Nephron (organoid): ENCODE data around the gene TACR2.
A peak's percentile ranks its signal among the peaks of the same experiment; 100 is the strongest.

Experiments used
- H3K27ac Mint-ChIP-seq, 3 experiments: 2 replicates each; pipeline ENCODE4 v1.8.0; 2020; ENCODE audit warnings: mixed read lengths in 3 of 3, mild to moderate bottlenecking in 2 of 3, moderate library complexity in 1 of 3
- H3K27me3 Mint-ChIP-seq: 2 replicates; pipeline ENCODE4 v1.8.0; 2021; ENCODE audit warnings: low read depth, mild to moderate bottlenecking, moderate library complexity, mixed read lengths
- H3K36me3 Mint-ChIP-seq: 2 replicates; pipeline ENCODE4 v1.8.0; 2020; ENCODE audit warnings: low read depth, mixed read lengths
- H3K4me1 Mint-ChIP-seq: 2 replicates; pipeline ENCODE4 v1.8.0; 2020; ENCODE audit warnings: mixed read lengths
- H3K4me3 Mint-ChIP-seq, 3 experiments: 2 replicates each; pipeline ENCODE4 v1.8.0; 2020; ENCODE audit warnings: mild to moderate bottlenecking in 3 of 3, mixed read lengths in 3 of 3, moderate library complexity in 2 of 3
- H3K9me3 Mint-ChIP-seq: 2 replicates; pipeline ENCODE4 v1.8.0; 2020; ENCODE audit warnings: mixed read lengths
- TF ChIP-seq, protein P1 (sequence below), 3 experiments: fragments of 200-600 bp; sonication (generic); IDR thresholded peaks; one replicate each; pipeline ENCODE4 v1.5.0; 2021; ENCODE audit warnings: antibody characterized with exemption in 3 of 3; ENCODE audit not compliant: unreplicated experiment in 3 of 3

TACR2 gene

GRCh38 chr10:69401416-69401815 is 15.3 kb downstream of the TACR2 start:
- Mint-ChIP-seq H3K9me3 (no peaks in the 10 kb centered on the region), H3K4me3 (no peak overlapping the region), H3K36me3 (peaks cover 32% of the 10 kb centered on the region), H3K27ac (no peak overlapping the region), H3K4me1 (peaks cover 38% of the 10 kb centered on the region), H3K27me3 (peaks cover 6% of the 10 kb centered on the region)
- TF ChIP-seq, protein P1, sequence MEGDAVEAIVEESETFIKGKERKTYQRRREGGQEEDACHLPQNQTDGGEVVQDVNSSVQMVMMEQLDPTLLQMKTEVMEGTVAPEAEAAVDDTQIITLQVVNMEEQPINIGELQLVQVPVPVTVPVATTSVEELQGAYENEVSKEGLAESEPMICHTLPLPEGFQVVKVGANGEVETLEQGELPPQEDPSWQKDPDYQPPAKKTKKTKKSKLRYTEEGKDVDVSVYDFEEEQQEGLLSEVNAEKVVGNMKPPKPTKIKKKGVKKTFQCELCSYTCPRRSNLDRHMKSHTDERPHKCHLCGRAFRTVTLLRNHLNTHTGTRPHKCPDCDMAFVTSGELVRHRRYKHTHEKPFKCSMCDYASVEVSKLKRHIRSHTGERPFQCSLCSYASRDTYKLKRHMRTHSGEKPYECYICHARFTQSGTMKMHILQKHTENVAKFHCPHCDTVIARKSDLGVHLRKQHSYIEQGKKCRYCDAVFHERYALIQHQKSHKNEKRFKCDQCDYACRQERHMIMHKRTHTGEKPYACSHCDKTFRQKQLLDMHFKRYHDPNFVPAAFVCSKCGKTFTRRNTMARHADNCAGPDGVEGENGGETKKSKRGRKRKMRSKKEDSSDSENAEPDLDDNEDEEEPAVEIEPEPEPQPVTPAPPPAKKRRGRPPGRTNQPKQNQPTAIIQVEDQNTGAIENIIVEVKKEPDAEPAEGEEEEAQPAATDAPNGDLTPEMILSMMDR (IDR thresholded peaks at IDR 0.05; ENCODE audit: unreplicated experiment in 3 of 3) = no peak

GRCh38 chr10:69400936-69401335 is 15.8 kb downstream of the TACR2 start:
- Mint-ChIP-seq H3K4me3 (no peak overlapping the region), H3K9me3 (no peaks in the 10 kb centered on the region), H3K36me3 (peaks cover 32% of the 10 kb centered on the region), H3K27ac (no peak overlapping the region), H3K27me3 (peaks cover 6% of the 10 kb centered on the region), H3K4me1 (peaks cover 33% of the 10 kb centered on the region)
- TF ChIP-seq, protein P1 (IDR thresholded peaks at IDR 0.05; ENCODE audit: unreplicated experiment in 3 of 3) = no peak

GRCh38 chr10:69398466-69398865 is 18.3 kb downstream of the TACR2 start:
- H3K4me1 Mint-ChIP-seq = peaks cover 23% of the 10 kb centered on the region
- TF ChIP-seq, protein P1 (IDR thresholded peaks at IDR 0.05; ENCODE audit: unreplicated experiment in 3 of 3) = no peak
- H3K27ac Mint-ChIP-seq = peak overlapping the region; percentile 90 to 95 (median 95)
- no peaks in the 10 kb centered on the region for H3K9me3 Mint-ChIP-seq
- peaks cover 39% of the 10 kb centered on the region for H3K36me3 Mint-ChIP-seq
- peaks cover 6% of the 10 kb centered on the region for H3K27me3 Mint-ChIP-seq
- peak overlapping the region in 1 of 3 experiments; percentile 29 for H3K4me3 Mint-ChIP-seq

GRCh38 chr10:69397972-69398371 is 18.7 kb downstream of the TACR2 start:
- Mint-ChIP-seq H3K27me3 (peaks cover 6% of the 10 kb centered on the region), H3K36me3 (peaks cover 39% of the 10 kb centered on the region), H3K4me1 (peaks cover 20% of the 10 kb centered on the region), H3K27ac (peak overlapping the region; percentile 90 to 95 (median 95)), H3K4me3 (no peak overlapping the region), H3K9me3 (no peaks in the 10 kb centered on the region)
- TF ChIP-seq, protein P1 (IDR thresholded peaks at IDR 0.05; ENCODE audit: unreplicated experiment in 3 of 3) = no peak

- Mint-ChIP-seq H3K4me1 (peaks cover 13% of the 10 kb centered on the region), H3K27ac (no peak overlapping the region), H3K4me3 (no peak overlapping the region), H3K27me3 (peaks cover 3% of the 10 kb centered on the region), H3K36me3 (peaks cover 23% of the 10 kb centered on the region), H3K9me3 (no peaks in the 10 kb centered on the region)
- TF ChIP-seq, protein P1 (IDR thresholded peaks at IDR 0.05; ENCODE audit: unreplicated experiment in 3 of 3) = no peak
Observed at GRCh38 chr10:69394020-69394419, 22.7 kb downstream of the TACR2 start.

DNA sequence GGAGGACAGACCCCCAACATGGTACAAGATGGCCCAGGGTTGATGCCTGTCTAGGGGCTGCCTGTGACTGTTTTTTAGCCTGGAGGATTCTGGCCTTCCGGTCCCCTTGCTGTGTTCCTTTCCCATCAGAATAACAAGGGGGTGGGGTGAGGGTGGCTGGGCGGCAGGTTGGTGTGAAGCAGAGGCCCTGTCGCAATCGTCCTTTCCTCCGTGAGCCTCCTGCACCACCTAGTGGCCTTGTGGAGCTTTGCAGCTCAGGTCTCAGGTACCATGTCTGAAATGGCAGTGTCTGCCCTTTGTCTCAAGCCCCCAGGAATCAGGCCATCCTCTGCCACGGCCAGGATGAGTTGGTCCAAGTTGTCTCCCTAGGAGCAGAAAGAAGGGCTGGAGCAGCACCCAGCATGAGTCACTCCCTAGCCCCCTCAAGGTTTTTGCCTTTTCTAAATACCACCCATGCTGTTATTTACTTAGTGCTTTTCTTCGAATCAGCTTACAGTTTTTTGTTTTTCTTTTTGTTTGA is 24.2 kb downstream of the TACR2 start:
- Mint-ChIP-seq H3K4me3 (no peak overlapping the region), H3K4me1 (no peaks in the 10 kb centered on the region), H3K36me3 (peaks cover 30% of the 10 kb centered on the region), H3K27me3 (no peaks in the 10 kb centered on the region), H3K9me3 (no peaks in the 10 kb centered on the region), H3K27ac (peak overlapping the region; percentile 37 to 66 (median 64))
- TF ChIP-seq, protein P1 (IDR thresholded peaks at IDR 0.05; ENCODE audit: unreplicated experiment in 3 of 3) = peak; percentile 83 to 90 (median 86)
